Measurements from ENCODE around the gene BSPRY.

GRCh38 chr9:113373676-113374392 lies 24.5 kb downstream of the BSPRY start:
- TF ChIP-seq, protein P1, sequence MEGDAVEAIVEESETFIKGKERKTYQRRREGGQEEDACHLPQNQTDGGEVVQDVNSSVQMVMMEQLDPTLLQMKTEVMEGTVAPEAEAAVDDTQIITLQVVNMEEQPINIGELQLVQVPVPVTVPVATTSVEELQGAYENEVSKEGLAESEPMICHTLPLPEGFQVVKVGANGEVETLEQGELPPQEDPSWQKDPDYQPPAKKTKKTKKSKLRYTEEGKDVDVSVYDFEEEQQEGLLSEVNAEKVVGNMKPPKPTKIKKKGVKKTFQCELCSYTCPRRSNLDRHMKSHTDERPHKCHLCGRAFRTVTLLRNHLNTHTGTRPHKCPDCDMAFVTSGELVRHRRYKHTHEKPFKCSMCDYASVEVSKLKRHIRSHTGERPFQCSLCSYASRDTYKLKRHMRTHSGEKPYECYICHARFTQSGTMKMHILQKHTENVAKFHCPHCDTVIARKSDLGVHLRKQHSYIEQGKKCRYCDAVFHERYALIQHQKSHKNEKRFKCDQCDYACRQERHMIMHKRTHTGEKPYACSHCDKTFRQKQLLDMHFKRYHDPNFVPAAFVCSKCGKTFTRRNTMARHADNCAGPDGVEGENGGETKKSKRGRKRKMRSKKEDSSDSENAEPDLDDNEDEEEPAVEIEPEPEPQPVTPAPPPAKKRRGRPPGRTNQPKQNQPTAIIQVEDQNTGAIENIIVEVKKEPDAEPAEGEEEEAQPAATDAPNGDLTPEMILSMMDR (IDR thresholded peaks at IDR 0.05; ENCODE audit: low read length) = no peak
- TF ChIP-seq EZH2 (optimal IDR thresholded peaks at IDR 0.05; ENCODE audit: low read depth, low read length) = no peak
